Endodermal cell (in vitro differentiated cells): ENCODE results near the gene OLR1. TPM values are rescaled to one million over a fixed set of nuclear protein-coding genes. Genes with fewer than 3 reads are reported as not detected.
"Not testable (repeated sequence)": the region's sequence is repeated elsewhere in the genome, so short reads cannot be mapped to it uniquely, and the experiment has no call there.

Experiments used
- DNase-seq: peaks from one replicate; pipeline ENCODE4 v3.0.0-alpha.2; 2017
- H3K27ac ChIP-seq: 2 replicates; pipeline ENCODE4 v1.5.1; 2013; ENCODE audit warnings: mild to moderate bottlenecking, low read depth, low read length, moderate library complexity
- H3K27me3 ChIP-seq: 2 replicates; pipeline ENCODE4 v1.6.1; 2013; ENCODE audit warnings: mild to moderate bottlenecking, low read length, moderate library complexity; ENCODE audit not compliant: insufficient read depth, control insufficient read depth, poor library complexity, severe bottlenecking
- H3K36me3 ChIP-seq: 2 replicates; pipeline ENCODE4 v1.7.0; 2013; ENCODE audit warnings: mild to moderate bottlenecking, low read length, moderate library complexity; ENCODE audit not compliant: control insufficient read depth, insufficient read depth
- H3K4me1 ChIP-seq: one replicate; pipeline ENCODE4 v1.7.0; 2013; ENCODE audit warnings: low read length; ENCODE audit not compliant: control insufficient read depth, insufficient read depth
- H3K4me3 ChIP-seq: 2 replicates; pipeline ENCODE4 v1.5.1; 2013; ENCODE audit warnings: mild to moderate bottlenecking, low read length, moderate library complexity
- H3K9ac ChIP-seq: 2 replicates; pipeline ENCODE4 v1.6.1; 2013; ENCODE audit warnings: mild to moderate bottlenecking, low read length, moderate library complexity; ENCODE audit not compliant: poor library complexity, severe bottlenecking; ENCODE audit errors: extremely low read depth
- H3K9me3 ChIP-seq: 2 replicates; pipeline ENCODE4 v1.6.1; 2013; ENCODE audit warnings: mild to moderate bottlenecking, low read length, moderate library complexity; ENCODE audit not compliant: control insufficient read depth
- H3K27ac Mint-ChIP-seq: 2 replicates; pipeline ENCODE4 v1.8.0; 2020; ENCODE audit warnings: mixed read lengths
- H3K27me3 Mint-ChIP-seq: 2 replicates; pipeline ENCODE4 v1.8.0; 2021; ENCODE audit warnings: mild to moderate bottlenecking, mixed read lengths; ENCODE audit not compliant: insufficient read depth
- H3K36me3 Mint-ChIP-seq: 2 replicates; pipeline ENCODE4 v1.8.0; 2020; ENCODE audit warnings: low read depth, mixed read lengths
- H3K4me1 Mint-ChIP-seq: 2 replicates; pipeline ENCODE4 v1.8.0; 2020; ENCODE audit warnings: mixed read lengths
- H3K4me3 Mint-ChIP-seq: 2 replicates; pipeline ENCODE4 v1.8.0; 2020; ENCODE audit warnings: mild to moderate bottlenecking, moderate library complexity, mixed read lengths
- H3K9me3 Mint-ChIP-seq: 2 replicates; pipeline ENCODE4 v1.8.0; 2020; ENCODE audit warnings: mild to moderate bottlenecking, mixed read lengths
- CTCF ChIP-seq: fragments of 200-600 bp; sonication (generic); conservative IDR thresholded peaks from 2 replicates; pipeline ENCODE4 v1.5.0; 2021; ENCODE audit warnings: antibody characterized with exemption, mild to moderate bottlenecking
- WGBS, 2 experiments: methylation state at CpG; one replicate each; pipeline versions ENCODE4 v1.1.5 to v1.1.7; 2013; ENCODE audit warnings: missing lambda C conversion rate in 2 of 2, mixed read lengths in 1 of 2; ENCODE audit not compliant: insufficient coverage in 1 of 2, insufficient read length in 1 of 2; 5-methylcytosine and 5-hydroxymethylcytosine counted together
- long read RNA-seq, 4 experiments: library from polyadenylated mRNA in 2 of 4; library from RNA in 1 of 4; library from capped mRNA in 1 of 4; stranded (forward) in 3 of 4; unstranded in 1 of 4; transcript quantifications; one replicate each; pipeline ENCODE4 v2.0.0, GENCODE V29; 2020 to 2021; ENCODE audit warnings: inconsistent platforms in 1 of 4
- polyA plus RNA-seq, 2 experiments: library from polyadenylated mRNA; stranded (reverse); fragments of 50-300 nt; gene quantifications; one replicate each; pipeline ENCODE4 v1.2.3, GENCODE V29; 2013
- total RNA-seq, 2 donors: library from RNA; stranded (reverse); fragmentation: NEBNext Ultra II Directional in 1 of 2; extraction: Animal tissue kit (Norgen Biotek cat#: 25700) in 1 of 2; gene quantifications; 2 replicates in 1 of 2; 3 replicates in 1 of 2; pipeline ENCODE4 v1.2.1, GENCODE V29; 2021

Gene OLR1
- total RNA-seq, result under 1 TPM in 1 of 2 donors, not detected in 1; 0.22 TPM
- 0.11 TPM for polyA plus RNA-seq (2013, experiment 1 of 2)
- polyA plus RNA-seq (2013, experiment 2 of 2), result 0.58 TPM
- long read RNA-seq, experiment 1, result 0 reads
- long read RNA-seq, experiment 2, result 0 reads
- long read RNA-seq, experiment 3, result 0 reads
- long read RNA-seq, experiment 4, result 0 reads

- Mint-ChIP-seq H3K27me3 (no peaks in the 10 kb centered on the region), H3K36me3 (no peaks in the 10 kb centered on the region), H3K4me3 (no peak within 1 kb of the TSS), H3K9me3 (no peaks in the 10 kb centered on the region), H3K27ac (no peak within 1 kb of the TSS), H3K4me1 (peaks cover 33% of the 10 kb centered on the region)
- no peaks in the 10 kb centered on the region for H3K27me3 ChIP-seq
- WGBS, 2 experiments, result 90 to 92% methylated on average over 7 of the region's 7 CpGs
- DNase-seq, result no peak
- H3K9ac ChIP-seq, result no peak within 1 kb of the TSS
- TF ChIP-seq CTCF, result no peak
- no peak within 1 kb of the TSS for H3K27ac ChIP-seq
- peak within 1 kb of the TSS; percentile 10 for H3K4me3 ChIP-seq
- H3K9me3 ChIP-seq, result no peaks in the 10 kb centered on the region
- H3K4me1 ChIP-seq, result no peaks in the 10 kb centered on the region
- H3K36me3 ChIP-seq, result no peaks in the 10 kb centered on the region
Observed at GRCh38 chr12:10171973-10172728, at the start of gene OLR1. Gene OLR1, minus strand, starts transcription at chr12:10172132. Its CDS starts 55 bp downstream, at chr12:10172077.

- Mint-ChIP-seq H3K36me3 (peaks cover 83% of the 10 kb centered on the region), H3K9me3 (peaks cover 5% of the 10 kb centered on the region), H3K4me3 (no peak overlapping the region), H3K4me1 (peaks cover 11% of the 10 kb centered on the region), H3K27ac (no peak overlapping the region), H3K27me3 (no peaks in the 10 kb centered on the region)
- no peak for TF ChIP-seq CTCF
- WGBS, 2 experiments, result 93 to 96% methylated on average over 3 to 8 of the region's 8 CpGs
- H3K27me3 ChIP-seq, result no peaks in the 10 kb centered on the region
- peaks cover 78% of the 10 kb centered on the region for H3K36me3 ChIP-seq
- peaks cover 22% of the 10 kb centered on the region for H3K9me3 ChIP-seq
- H3K27ac ChIP-seq, result no peak overlapping the region
- peak overlapping the region; percentile 43 for H3K4me3 ChIP-seq
- DNase-seq, result no peak
- H3K9ac ChIP-seq, result no peak overlapping the region
- no peaks in the 10 kb centered on the region for H3K4me1 ChIP-seq
Observed at GRCh38 chr12:10220398-10221077, 48.6 kb upstream of the OLR1 start.

GRCh38 chr12:10218021-10218420 lies 46.1 kb upstream of the OLR1 start:
- H3K27ac ChIP-seq, result no peak overlapping the region
- H3K4me3 ChIP-seq, result no peak overlapping the region
- 96 to 100% methylated on average over 5 to 6 of the region's 6 CpGs for WGBS, 2 experiments
- no peaks in the 10 kb centered on the region for H3K27me3 ChIP-seq
- Mint-ChIP-seq H3K4me3 (no peak overlapping the region), H3K36me3 (peaks cover 72% of the 10 kb centered on the region), H3K4me1 (peaks cover 21% of the 10 kb centered on the region), H3K27me3 (no peaks in the 10 kb centered on the region), H3K9me3 (no peaks in the 10 kb centered on the region), H3K27ac (no peak overlapping the region)
- TF ChIP-seq CTCF, result no peak
- DNase-seq, result no peak
- no peak overlapping the region for H3K9ac ChIP-seq
- no peaks in the 10 kb centered on the region for H3K4me1 ChIP-seq
- H3K36me3 ChIP-seq, result peaks cover 65% of the 10 kb centered on the region
- H3K9me3 ChIP-seq, result peaks cover 11% of the 10 kb centered on the region

- not testable (repeated sequence) for H3K27me3 Mint-ChIP-seq, H3K27ac ChIP-seq, H3K9ac ChIP-seq, H3K4me1 ChIP-seq, DNase-seq, H3K27me3 ChIP-seq, H3K9me3 Mint-ChIP-seq
- peaks cover 11% of the 10 kb centered on the region for H3K9me3 ChIP-seq
- peaks cover 29% of the 10 kb centered on the region for H3K4me1 Mint-ChIP-seq
- H3K27ac Mint-ChIP-seq, result peak overlapping the region; percentile 99
- WGBS, 2 experiments, result 93 to 96% methylated on average over 7 to 13 of the region's 13 CpGs
- H3K36me3 ChIP-seq, result peaks cover 44% of the 10 kb centered on the region
- peaks cover 51% of the 10 kb centered on the region for H3K36me3 Mint-ChIP-seq
- H3K4me3 ChIP-seq, result peak overlapping the region; percentile 95
- H3K4me3 Mint-ChIP-seq, result peak overlapping the region; percentile 90
Observed at GRCh38 chr12:10215946-10216345, 44.0 kb upstream of the OLR1 start.
